Uterus (tissue), 2 donors: ENCODE data around the gene NKAIN2.

Experiments used
- CTCF ChIP-seq, 4 experiments: fragments of 200-600 bp in 2 of 4; fragments of 450-650 bp in 2 of 4; sonication (generic) in 2 of 4; IDR thresholded peaks; one replicate each; pipeline ENCODE4 v1.5.1; 2016 to 2019; ENCODE audit warnings: antibody characterized with exemption in 4 of 4, mild to moderate bottlenecking in 2 of 4, moderate library complexity in 1 of 4
- POLR2A ChIP-seq, 2 donors: fragments of 450-650 bp; IDR thresholded peaks; one replicate each; pipeline ENCODE4 v1.6.1; 2016; ENCODE audit warnings: antibody characterized with exemption in 2 of 2, mild to moderate bottlenecking in 1 of 2, moderate library complexity in 1 of 2

GRCh38 chr6:124758663-124759062 lies 955.0 kb downstream of the NKAIN2 start:
- TF ChIP-seq CTCF (IDR thresholded peaks at IDR 0.05) (no peak), POLR2A (IDR thresholded peaks at IDR 0.05) (no peak)
